Measurements from ENCODE around the gene AKR1B15. TPM values are rescaled to one million over a fixed set of nuclear protein-coding genes. Genes with fewer than 3 reads are reported as not detected.

Gene AKR1B15
- polyA plus RNA-seq, 1 donor (not counting 4 experiments of a cell fraction or from before 2014, with no cell fraction given), result 0.28 TPM

DNA sequence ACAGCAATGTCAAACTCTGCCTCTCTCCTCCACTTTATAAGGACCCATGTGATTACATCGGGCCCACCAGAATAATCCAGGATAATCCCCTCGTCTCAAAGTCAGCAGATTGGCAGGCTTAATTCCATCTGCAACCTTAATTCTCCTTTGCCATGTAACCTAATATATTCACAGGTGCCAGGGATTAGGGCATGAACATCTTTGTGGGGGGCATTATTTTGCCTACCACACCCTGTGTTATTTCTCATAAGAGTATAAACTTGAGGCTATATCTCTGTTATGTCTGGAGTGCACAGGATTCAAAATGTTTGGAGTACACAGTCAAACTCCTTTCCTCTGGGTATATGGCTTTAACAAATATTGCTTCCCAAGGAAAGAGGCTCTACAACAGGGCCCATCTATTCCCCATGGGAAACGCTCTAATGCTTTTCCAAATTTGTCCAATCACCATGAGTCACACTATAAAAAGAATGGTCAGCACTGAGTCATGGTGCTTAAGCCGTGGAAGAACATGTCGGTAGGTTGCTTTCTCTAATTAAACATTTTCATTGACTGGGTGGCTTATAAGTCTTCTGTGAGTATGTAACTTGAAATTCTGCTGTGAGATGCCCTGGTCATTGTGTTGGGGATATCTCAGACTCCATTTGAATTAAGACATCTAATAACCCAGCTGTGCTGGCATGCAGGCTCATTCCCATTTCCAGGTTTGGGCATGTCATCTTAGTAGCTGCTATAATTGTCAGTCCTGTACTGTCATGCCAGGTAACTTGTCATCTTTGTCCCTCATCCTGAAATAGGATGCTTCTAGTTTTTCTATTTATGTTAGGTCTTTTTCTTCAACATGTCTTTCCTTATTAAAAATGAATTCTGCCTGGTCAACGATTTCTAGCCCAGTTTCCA lies 33.1 kb upstream of the AKR1B15 start:
- dilution Hi-C loops (cut with MboI; ENCODE audit: extremely low pct_ligation_motif_present, low sequenced_read_pairs), result no loop called here
- DNase-seq (ENCODE audit: low read depth, low spot score) (peak; percentile 58), FAIRE-seq (peak; percentile 78)
- Histone ChIP-seq H4K20me1 (ENCODE audit: control insufficient read depth, extremely low read depth, insufficient read depth, low read length) (no peaks in the 10 kb centered on the region), H3K36me3 (ENCODE audit: control insufficient read depth in 2 of 2, extremely low read depth in 1 of 2, insufficient read depth in 2 of 2, low read length in 2 of 2) (no peaks in the 10 kb centered on the region), H3K4me1 (ENCODE audit: control insufficient read depth, extremely low read depth, insufficient read depth, low read length) (peaks cover 35% of the 10 kb centered on the region), H3K9ac (ENCODE audit: control insufficient read depth, extremely low read depth, insufficient read depth, low read length) (peak overlapping the region; percentile 10), H3K9me1 (ENCODE audit: control insufficient read depth, extremely low read depth, insufficient read depth, low read length) (no peaks in the 10 kb centered on the region), H3K9me3 (ENCODE audit: control insufficient read depth, low read depth, low read length) (no peaks in the 10 kb centered on the region), H2AFZ (ENCODE audit: control insufficient read depth, low read length) (peak overlapping the region; percentile 76), H3K27ac (ENCODE audit: control insufficient read depth, insufficient read depth, low read length) (peak overlapping the region; percentile 67), H3K79me2 (ENCODE audit: control insufficient read depth, insufficient read depth, low read length) (no peaks in the 10 kb centered on the region), H3K4me3 (ENCODE audit: control insufficient read depth in 2 of 3, extremely low read depth in 1 of 3, insufficient read depth in 2 of 3, low read depth in 1 of 3, low read length in 3 of 3) (peak overlapping the region in 1 of 3 experiments; percentile 22), H3K4me2 (ENCODE audit: control insufficient read depth, extremely low read depth, insufficient read depth, low read depth, low read length) (peak overlapping the region; percentile 83), H3K27me3 (ENCODE audit: control insufficient read depth, extremely low read depth, insufficient read depth, low read length) (no peaks in the 10 kb centered on the region)
- TF ChIP-seq CTCF (optimal IDR thresholded peaks at IDR 0.05 in 1 of 3, IDR thresholded peaks at IDR 0.05 in 1 of 3, conservative IDR thresholded peaks at IDR 0.05 in 1 of 3; ENCODE audit: extremely low read depth in 1 of 3, insufficient read depth in 2 of 3, low read length in 3 of 3), result no peak
- TF ChIP-seq EZH2 (IDR thresholded peaks at IDR 0.05; ENCODE audit: low read length), result no peak

- Histone ChIP-seq H3K9ac (ENCODE audit: control insufficient read depth, extremely low read depth, insufficient read depth, low read length) (no peak overlapping the region), H3K27me3 (ENCODE audit: control insufficient read depth, extremely low read depth, insufficient read depth, low read length) (no peaks in the 10 kb centered on the region), H4K20me1 (ENCODE audit: control insufficient read depth, extremely low read depth, insufficient read depth, low read length) (no peaks in the 10 kb centered on the region), H3K4me3 (ENCODE audit: control insufficient read depth in 2 of 3, extremely low read depth in 1 of 3, insufficient read depth in 2 of 3, low read depth in 1 of 3, low read length in 3 of 3) (no peak overlapping the region), H3K9me1 (ENCODE audit: control insufficient read depth, extremely low read depth, insufficient read depth, low read length) (no peaks in the 10 kb centered on the region), H2AFZ (ENCODE audit: control insufficient read depth, low read length) (peak overlapping the region; percentile 15), H3K36me3 (ENCODE audit: control insufficient read depth in 2 of 2, extremely low read depth in 1 of 2, insufficient read depth in 2 of 2, low read length in 2 of 2) (no peaks in the 10 kb centered on the region), H3K4me1 (ENCODE audit: control insufficient read depth, extremely low read depth, insufficient read depth, low read length) (peaks cover 17% of the 10 kb centered on the region), H3K79me2 (ENCODE audit: control insufficient read depth, insufficient read depth, low read length) (no peaks in the 10 kb centered on the region), H3K9me3 (ENCODE audit: control insufficient read depth, low read depth, low read length) (no peaks in the 10 kb centered on the region), H3K4me2 (ENCODE audit: control insufficient read depth, extremely low read depth, insufficient read depth, low read depth, low read length) (no peak overlapping the region), H3K27ac (ENCODE audit: control insufficient read depth, insufficient read depth, low read length) (no peak overlapping the region)
- no peak for TF ChIP-seq EZH2 (IDR thresholded peaks at IDR 0.05; ENCODE audit: low read length)
- peak in 1 of 3 experiments; percentile 24 for TF ChIP-seq CTCF (optimal IDR thresholded peaks at IDR 0.05 in 1 of 3, IDR thresholded peaks at IDR 0.05 in 1 of 3, conservative IDR thresholded peaks at IDR 0.05 in 1 of 3; ENCODE audit: extremely low read depth in 1 of 3, insufficient read depth in 2 of 3, low read length in 3 of 3)
- dilution Hi-C loops (cut with MboI; ENCODE audit: extremely low pct_ligation_motif_present, low sequenced_read_pairs), result no loop called here
- DNase-seq (ENCODE audit: low read depth, low spot score) (no peak), FAIRE-seq (no peak)
Observed at GRCh38 chr7:134520130-134520529, 28.8 kb upstream of the AKR1B15 start.

All from keratinocyte (primary cell).